GM21360 (cell line): ENCODE results near the gene C14orf93.
"Not testable (repeated sequence)": the region's sequence is repeated elsewhere in the genome, so short reads cannot be mapped to it uniquely, and the experiment has no call there.

Experiments used
- ATAC-seq: cut with Tn5 transposase; IDR thresholded peaks from one replicate; pipeline ENCODE4 v1.9.1; 2021; ENCODE audit warnings: mild to moderate bottlenecking, moderate library complexity; ENCODE audit not compliant: unreplicated experiment

C14orf93 gene

DNA sequence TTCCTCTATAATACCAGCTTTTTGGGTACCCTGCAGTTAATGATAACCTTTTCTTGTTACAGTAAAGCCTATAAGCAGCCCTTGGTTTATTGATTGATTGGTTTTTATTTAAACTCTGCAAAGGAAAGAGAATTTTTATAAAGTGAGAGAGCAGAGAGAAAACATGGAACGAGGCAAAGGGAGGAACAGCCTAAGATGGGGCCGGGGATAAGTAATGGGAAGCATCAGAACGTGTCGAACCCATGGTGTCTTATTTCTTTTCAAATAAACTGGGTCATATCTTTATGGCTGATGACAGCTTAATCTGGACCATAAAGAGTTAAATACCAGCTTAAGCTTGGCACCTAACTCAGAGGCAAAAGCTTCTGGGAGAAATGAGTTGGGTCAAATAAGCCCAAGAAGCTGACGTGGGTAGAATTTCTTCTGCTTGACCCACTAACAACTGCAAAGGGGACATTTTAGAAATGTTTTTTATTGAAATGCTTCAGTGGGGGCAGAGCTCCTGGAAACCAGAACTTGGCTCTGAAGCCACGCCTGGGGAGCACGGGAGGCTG, 12.0 kb upstream of the C14orf93 start:
- ATAC-seq = no peak

DNA sequence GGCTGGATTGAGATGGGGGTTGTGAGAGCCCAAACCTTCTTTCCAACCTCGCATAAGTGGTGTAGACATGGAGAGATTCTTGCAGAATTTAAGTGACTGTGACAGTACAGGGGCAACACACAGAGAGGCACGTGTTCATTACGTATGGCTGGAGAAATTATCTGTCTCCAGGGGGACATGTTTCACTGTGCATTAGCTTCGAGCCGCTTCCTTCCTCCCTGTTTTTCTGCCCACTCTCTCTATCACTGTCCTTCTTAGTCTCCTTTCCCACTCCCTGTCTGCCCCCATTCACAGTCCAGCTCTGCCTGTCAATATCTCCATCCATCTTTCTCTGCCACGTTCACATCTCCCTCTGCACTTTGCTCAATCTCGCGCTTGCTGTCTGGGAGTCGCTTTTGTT, 11.5 kb upstream of the C14orf93 start:
- ATAC-seq = no peak

GRCh38 chr14:23020143-23021128, 10.5 kb upstream of the C14orf93 start:
- no peak for ATAC-seq

DNA sequence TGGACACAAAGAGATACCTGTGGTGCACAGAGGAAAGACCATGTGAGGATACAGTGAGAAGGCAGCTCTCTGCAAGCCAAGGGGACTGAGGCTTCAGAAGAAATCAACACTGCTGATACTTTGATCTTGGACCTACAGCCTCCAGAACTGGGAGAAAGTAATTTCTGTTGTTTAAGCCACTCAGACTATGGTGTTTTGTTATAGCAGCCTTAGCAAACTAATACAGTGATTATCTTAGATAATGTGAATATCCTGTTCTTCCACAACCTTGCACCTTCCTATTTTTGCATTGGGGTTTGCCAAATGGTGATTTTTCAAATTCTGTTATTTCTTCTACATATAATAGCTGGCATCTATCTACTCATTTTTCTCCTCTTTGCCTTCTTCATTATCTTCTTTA, 8.2 kb upstream of the C14orf93 start:
- no peak for ATAC-seq

- no peak for ATAC-seq
These were observed 7.1 kb upstream of the C14orf93 start for GRCh38 chr14:23017091-23017490.

- ATAC-seq = no peak
These were observed 5.7 kb upstream of the C14orf93 start for GRCh38 chr14:23015618-23016017.

- ATAC-seq = not testable (repeated sequence)
These were observed 3.8 kb upstream of the C14orf93 start for GRCh38 chr14:23013749-23014054.

DNA sequence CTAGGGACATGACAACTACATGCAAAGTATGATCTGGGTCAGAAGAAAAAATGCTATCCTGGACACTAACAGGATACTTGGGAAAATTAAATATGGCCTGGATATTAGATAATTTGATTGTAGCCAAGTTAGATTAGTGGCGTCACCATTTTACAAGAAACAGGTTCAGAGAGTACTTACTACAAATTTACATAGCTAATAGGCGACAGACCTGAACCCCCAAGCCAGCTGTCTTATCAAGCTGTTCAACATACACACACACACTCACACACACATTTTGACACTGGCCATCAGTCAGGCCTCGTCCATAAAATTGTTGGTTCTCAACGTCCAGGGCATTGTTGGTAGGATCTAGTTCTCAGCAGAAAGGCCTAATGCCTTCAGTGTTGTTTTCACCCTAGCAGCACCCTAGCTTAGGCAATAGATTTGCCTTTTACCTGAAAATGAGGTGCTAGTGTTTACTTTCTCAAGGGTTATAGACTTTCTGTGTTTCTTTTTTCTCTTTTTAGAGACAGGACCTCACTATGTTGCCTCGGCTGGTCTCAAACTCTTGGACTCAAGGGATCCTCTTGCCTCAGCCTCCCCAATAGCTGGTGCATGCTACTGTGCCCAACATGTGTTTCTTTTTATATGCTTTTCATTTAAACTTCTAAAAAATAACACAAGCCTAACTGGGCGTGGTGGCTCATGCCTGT, 3.3 kb upstream of the C14orf93 start:
- ATAC-seq = no peak

GRCh38 chr14:23009483-23009938, 432 bp downstream of the C14orf93 start:
- ATAC-seq = no peak

- no peak for ATAC-seq
These were observed 1.1 kb downstream of the C14orf93 start for GRCh38 chr14:23008831-23009230.

- ATAC-seq = peak; percentile 90
These were observed 3.2 kb downstream of the C14orf93 start for GRCh38 chr14:23006544-23007419.

DNA sequence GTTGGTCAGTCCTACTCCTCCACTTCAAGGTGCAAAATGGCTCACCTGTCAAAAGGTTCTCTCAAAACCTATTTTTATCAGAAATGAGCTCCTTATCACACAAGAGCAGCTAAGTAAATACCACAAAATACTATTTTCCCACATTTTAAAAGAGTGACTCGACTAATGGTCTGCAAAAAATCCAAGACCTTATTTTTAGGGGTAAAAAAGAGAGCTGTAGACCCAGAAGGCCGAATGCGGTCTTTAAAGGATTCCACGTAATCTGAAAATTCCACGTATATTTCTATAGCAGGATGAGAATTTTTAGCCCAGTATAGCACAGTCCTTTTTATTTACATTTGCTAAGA, 3.8 kb downstream of the C14orf93 start:
- no peak for ATAC-seq

DNA sequence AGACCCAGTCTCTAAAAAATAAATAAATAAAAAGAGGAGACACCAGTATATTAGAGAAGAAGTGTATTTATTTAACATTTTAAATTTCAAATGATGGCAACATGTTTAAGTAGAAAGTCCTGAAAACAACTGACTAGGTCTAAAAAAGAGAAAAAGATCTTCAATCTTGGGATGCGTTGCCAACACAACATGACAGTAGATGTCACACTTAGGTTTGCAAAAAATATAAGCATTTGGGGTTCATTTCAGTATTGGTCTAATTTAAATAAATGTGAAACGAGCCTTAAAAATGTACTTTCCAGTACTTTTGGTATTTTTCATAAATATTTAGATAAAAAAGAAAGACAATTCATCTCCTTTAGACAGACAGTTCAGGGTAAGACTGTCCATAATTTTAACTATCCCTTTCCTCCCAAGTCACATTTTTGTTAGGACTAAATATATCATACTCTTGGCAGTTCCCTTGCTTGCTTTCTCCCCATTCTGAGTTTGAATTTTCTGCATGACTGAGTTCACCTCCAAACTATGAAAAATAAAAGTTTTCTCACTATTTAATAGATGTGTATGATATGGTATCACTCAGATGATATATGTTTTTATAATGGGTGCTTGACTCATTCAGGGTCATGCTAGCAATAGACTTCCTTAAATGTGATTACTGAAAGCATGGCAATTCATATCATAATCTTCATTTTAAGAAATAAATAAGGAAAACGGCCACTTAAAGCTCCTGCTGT, 4.3 kb downstream of the C14orf93 start:
- no peak for ATAC-seq

- not testable (repeated sequence) for ATAC-seq
These were observed 5.7 kb downstream of the C14orf93 start for GRCh38 chr14:23004274-23004673.

DNA sequence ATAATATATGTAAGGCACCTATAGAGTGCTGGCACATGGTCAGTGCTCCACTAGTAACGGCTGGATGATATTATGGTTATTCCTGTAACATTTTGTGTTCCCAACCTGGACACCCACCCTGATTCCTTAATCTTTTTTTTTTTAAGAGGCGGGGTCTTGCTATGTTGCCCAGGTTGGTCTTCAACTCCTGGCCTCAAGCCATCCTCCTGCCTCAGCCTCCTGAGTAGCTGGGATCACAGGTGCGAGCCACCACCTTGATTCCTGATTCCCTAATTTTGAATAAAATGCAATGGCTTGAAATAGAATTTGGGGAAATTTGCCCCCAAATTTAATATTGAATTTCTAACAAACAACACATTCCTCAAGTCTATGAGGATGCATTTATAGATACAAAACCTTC, 7.4 kb downstream of the C14orf93 start:
- no peak for ATAC-seq

- ATAC-seq = no peak
These were observed 9.1 kb downstream of the C14orf93 start for GRCh38 chr14:23000860-23001259.

DNA sequence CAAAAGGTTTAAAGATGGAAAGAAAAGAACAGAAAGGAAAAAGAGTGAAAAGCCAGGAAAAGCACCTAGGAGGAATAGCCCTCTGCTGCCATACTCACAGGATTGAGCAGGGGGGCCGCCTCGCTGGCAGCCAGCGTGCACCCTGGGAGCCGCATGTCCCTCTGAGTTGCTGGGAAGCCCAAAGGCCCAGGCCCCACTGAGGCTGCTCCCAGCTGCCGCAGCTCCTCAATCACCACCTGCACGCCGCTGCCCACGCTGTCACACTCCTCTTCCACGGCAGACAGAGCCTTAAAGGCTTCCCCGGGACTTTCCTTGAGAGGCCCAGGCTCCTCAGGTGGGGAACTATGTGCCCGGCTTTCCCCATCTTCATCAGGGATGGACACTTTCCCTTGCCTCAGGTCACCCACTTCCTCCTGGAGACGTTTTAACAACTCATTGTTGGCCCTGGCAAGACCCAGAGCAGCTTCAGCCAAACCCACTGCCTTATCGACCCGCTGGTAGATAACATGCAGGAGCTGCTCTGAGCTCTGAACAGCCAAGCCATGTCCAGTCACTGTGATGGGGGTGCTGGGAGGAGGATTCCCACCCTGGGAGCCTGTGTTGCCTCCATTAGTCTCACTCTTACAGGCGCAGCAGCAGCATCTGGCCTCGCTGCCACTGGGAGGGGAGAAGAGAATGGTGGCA, 11.5 kb downstream of the C14orf93 start:
- no peak for ATAC-seq

GRCh38 chr14:22997676-22998323, 12.1 kb downstream of the C14orf93 start:
- ATAC-seq = no peak
